HepG2 (cell line): ENCODE data around the gene SPP2. TPM values are rescaled to one million over a fixed set of nuclear protein-coding genes. Genes with fewer than 3 reads are reported as not detected.

Experiments
- ATAC-seq: fragments of 200-7000 bp; cut with Tn5 transposase; 3 replicates; pipeline ENCODE4 v1.9.1; 2020; ENCODE audit warnings: mild to moderate bottlenecking, moderate library complexity
- BruUV-seq: library from RNA; stranded (reverse); fragments of 400-500 nt; replicated peaks from 2 replicates; lab custom pipeline; 2021; lab: Mats Ljungman, UMichigan
- CTCF ChIA-PET: fragments of 300-600 bp; formaldehyde crosslinking; extraction: SDS; loops from one replicate; lab custom pipeline; 2021; ENCODE audit warnings: low total read pairs, inconsistent platforms, low intra/inter-chr PET ratio; lab: Yijun Ruan, JAX
- POLR2A ChIA-PET: fragments of 350-600 bp; sonication (Branson Sonifier 250); formaldehyde crosslinking; loops from one replicate; lab custom pipeline; 2020; ENCODE audit warnings: antibody characterized with exemption, inconsistent platforms; lab: Yijun Ruan, JAX
- DNase-seq: peaks from one replicate; pipeline ENCODE4 v3.0.0-alpha.2; 2015; ENCODE audit warnings: low spot score
- FAIRE-seq: peaks from 3 replicates; lab custom pipeline; 2011; peaks lifted over from hg19 to GRCh38; lab: Jason Lieb, UNC
- H2AFZ ChIP-seq: one replicate; pipeline ENCODE4 v1.6.1; 2011; ENCODE audit warnings: low read length, inconsistent platforms
- H3K27ac ChIP-seq: fragments of 300-600 bp; 3 replicates; pipeline ENCODE4 v1.8.0; 2011; ENCODE audit warnings: mixed run types, mild to moderate bottlenecking, mixed read lengths, low read length, inconsistent platforms; ENCODE audit not compliant: insufficient read depth; ENCODE audit errors: extremely low read length
- H3K27me3 ChIP-seq, 2 experiments: fragments of 200-600 bp in 1 of 2; 2 replicates in 1 of 2; 3 replicates in 1 of 2; pipeline versions ENCODE4 v1.6.0 to v1.8.0; 2011; ENCODE audit warnings: low read length in 2 of 2, mild to moderate bottlenecking in 2 of 2, moderate library complexity in 2 of 2, inconsistent platforms in 1 of 2; ENCODE audit not compliant: insufficient read depth in 2 of 2, control insufficient read depth in 1 of 2
- H3K36me3 ChIP-seq, 2 experiments: fragments of 200-600 bp in 1 of 2; replicated peaks in 1 of 2; 2 replicates in 1 of 2; 3 replicates in 1 of 2; pipeline versions ENCODE4 v1.5.1 to v1.8.0; 2011; ENCODE audit warnings: low read length in 2 of 2, inconsistent platforms in 1 of 2; ENCODE audit not compliant: insufficient read depth in 2 of 2, control insufficient read depth in 1 of 2
- H3K4me1 ChIP-seq: 2 replicates; pipeline ENCODE4 v1.5.1; 2012; ENCODE audit warnings: low read length, inconsistent platforms; ENCODE audit not compliant: insufficient read depth
- H3K4me2 ChIP-seq: 2 replicates; pipeline ENCODE4 v1.6.0; 2011; ENCODE audit warnings: low read depth, low read length, inconsistent platforms
- H3K4me3 ChIP-seq, 3 experiments: fragments of 200-600 bp in 1 of 3; sonication (generic), shearing (Covaris generic) in 1 of 3; replicated peaks in 1 of 3; 2 replicates each; pipeline ENCODE4 v1.5.1; 2011 to 2016; ENCODE audit warnings: low read length in 3 of 3, inconsistent platforms in 2 of 3, low read depth in 2 of 3, mild to moderate bottlenecking in 2 of 3, control low read depth in 1 of 3, mixed read lengths in 1 of 3; ENCODE audit not compliant: insufficient read depth in 1 of 3
- H3K79me2 ChIP-seq: one replicate; pipeline ENCODE4 v1.6.1; 2011; ENCODE audit warnings: low read length, inconsistent platforms; ENCODE audit not compliant: insufficient read depth
- H3K9ac ChIP-seq: 2 replicates; pipeline ENCODE4 v1.6.0; 2011; ENCODE audit warnings: mild to moderate bottlenecking, low read depth, low read length, inconsistent platforms; ENCODE audit not compliant: insufficient read depth
- H3K9me3 ChIP-seq: 2 replicates; pipeline ENCODE4 v1.5.1; 2012; ENCODE audit warnings: mild to moderate bottlenecking, low read length
- H4K20me1 ChIP-seq: 2 replicates; pipeline ENCODE4 v1.6.0; 2011; ENCODE audit warnings: inconsistent platforms, mild to moderate bottlenecking, low read length, moderate library complexity; ENCODE audit not compliant: insufficient read depth
- CBX5 ChIP-seq: sonication (generic); formaldehyde crosslinking; IDR thresholded peaks from 2 replicates; pipeline ENCODE4 v1.4.0; 2020; ENCODE audit warnings: missing genetic modification reagents, borderline replicate concordance
- GMEB1 ChIP-seq: sonication (generic); formaldehyde crosslinking; IDR thresholded peaks from 2 replicates; pipeline ENCODE4 v1.5.1; 2020; ENCODE audit warnings: missing genetic modification reagents, mild to moderate bottlenecking, borderline replicate concordance
- JUN ChIP-seq: sonication (generic); formaldehyde crosslinking; IDR thresholded peaks from 2 replicates; pipeline ENCODE4 v1.4.0; 2020; ENCODE audit warnings: mild to moderate bottlenecking, missing genetic modification reagents
- NR0B2 ChIP-seq: sonication (generic); formaldehyde crosslinking; IDR thresholded peaks from 2 replicates; pipeline ENCODE4 v1.4.0; 2020; ENCODE audit warnings: mild to moderate bottlenecking, missing genetic modification reagents
- PAX8 ChIP-seq: sonication (generic); formaldehyde crosslinking; IDR thresholded peaks from 2 replicates; pipeline ENCODE4 v1.8.0; 2022; ENCODE audit warnings: mild to moderate bottlenecking, missing genetic modification reagents, borderline replicate concordance
- RXRA ChIP-seq: sonication (generic); formaldehyde crosslinking; IDR thresholded peaks from 2 replicates; pipeline ENCODE4 v1.5.1; 2020; ENCODE audit warnings: missing genetic modification reagents
- ZBTB43 ChIP-seq: sonication (generic); formaldehyde crosslinking; conservative IDR thresholded peaks from 2 replicates; pipeline ENCODE4 v1.4.0; 2020; ENCODE audit warnings: missing genetic modification reagents
- ZNF10 ChIP-seq: sonication (generic); formaldehyde crosslinking; IDR thresholded peaks from 2 replicates; pipeline ENCODE4 v1.4.0; 2020; ENCODE audit warnings: mild to moderate bottlenecking, low read depth, missing genetic modification reagents, borderline replicate concordance
- ZNF3 ChIP-seq: IDR thresholded peaks from 2 replicates; pipeline ENCODE4 v1.7.0; 2017; ENCODE audit warnings: inconsistent platforms
- ZNF34 ChIP-seq: sonication (generic); formaldehyde crosslinking; IDR thresholded peaks from 2 replicates; pipeline ENCODE4 v1.4.0; 2020; ENCODE audit warnings: mild to moderate bottlenecking, missing genetic modification reagents, borderline replicate concordance
- ZNF343 ChIP-seq: sonication (generic); formaldehyde crosslinking; IDR thresholded peaks from 2 replicates; pipeline ENCODE4 v1.4.0; 2020; ENCODE audit warnings: mild to moderate bottlenecking, missing genetic modification reagents
- WGBS: methylation state at CpG from one replicate; pipeline ENCODE4 v1.1.6; 2017; ENCODE audit warnings: low lambda C conversion rate; 5-methylcytosine and 5-hydroxymethylcytosine counted together
- in situ Hi-C: cut with HindIII; loops from 2 replicates; pipeline ENCODE4 v1.10.0; 2017; ENCODE audit warnings: low pct_unique_long_range_greater_than_20kb; ENCODE audit not compliant: extremely low pct_ligation_motif_present
- intact Hi-C: fragments of 100-400 bp; cut with micrococcal nuclease; formaldehyde crosslinking; loops from one replicate; pipeline ENCODE4 v1.10.0; 2022; ENCODE audit not compliant: unreplicated experiment
- polyA plus RNA-seq, 8 experiments: library from polyadenylated mRNA; depleted of rRNA in 3 of 8; stranded (reverse) in 7 of 8; unstranded in 1 of 8; fragments of >200 nt; fragmentation: Illumina TruSeq in 4 of 8; extraction: Trizol in 4 of 8; gene quantifications; 2 replicates each; pipeline versions ENCODE4 v1.2.1 to v1.2.3, GENCODE V29; 2011 to 2016; ENCODE audit warnings: low read depth in 4 of 8, missing spikeins in 1 of 8, mixed read lengths in 1 of 8; ENCODE audit not compliant: insufficient read depth in 1 of 8
- total RNA-seq, 5 experiments: library from RNA; depleted of rRNA; stranded (reverse); fragments of >200 nt; fragmentation: Illumina TruSeq; extraction: Trizol; gene quantifications; 2 replicates each; pipeline ENCODE4 v1.2.3, GENCODE V29; 2016; ENCODE audit warnings: low read depth in 1 of 5

The SPP2 gene
- total and polyA plus RNA-seq, 2 of the 13 experiments (the other 11 are each of a cell fraction or from before 2014, with no cell fraction given) = not detected

- BruUV-seq = no TSS peak
- FAIRE-seq = no peak
- in situ Hi-C loops (no loop called here), intact Hi-C loops (no loop called here)
- ChIA-PET POLR2A (no interaction called here), CTCF (no interaction called here)
- H3K36me3 ChIP-seq = no peaks in the 10 kb centered on the region
- H3K4me2 ChIP-seq = no peak overlapping the region
- no peak overlapping the region for H3K27ac ChIP-seq
- H4K20me1 ChIP-seq = no peaks in the 10 kb centered on the region
- DNase-seq = no peak
- H3K4me3 ChIP-seq = no peak overlapping the region
- ATAC-seq = no peak
- H3K9me3 ChIP-seq = no peaks in the 10 kb centered on the region
- H3K27me3 ChIP-seq = no peaks in the 10 kb centered on the region
- H3K9ac ChIP-seq = no peak overlapping the region
- H3K79me2 ChIP-seq = no peaks in the 10 kb centered on the region
- WGBS = 28% methylated on average over 4 of the region's 4 CpGs
- H2AFZ ChIP-seq = no peak overlapping the region
- no peak for TF ChIP-seq GMEB1 (CRISPR knock-in tag)
- TF ChIP-seq CBX5 = no peak
- no peak for TF ChIP-seq ZNF3
- TF ChIP-seq ZBTB43 (CRISPR knock-in tag) = no peak
- TF ChIP-seq ZNF34 (CRISPR knock-in tag) = no peak
- TF ChIP-seq PAX8 = no peak
- TF ChIP-seq ZNF343 (CRISPR knock-in tag) = no peak
- no peak for TF ChIP-seq RXRA
- TF ChIP-seq JUN (CRISPR knock-in tag) = no peak
- no peak for TF ChIP-seq NR0B2 (CRISPR knock-in tag)
- no peak for TF ChIP-seq ZNF10
- TF ChIP-seq, all 625 proteins: peak for 0
- H3K4me1 ChIP-seq = no peaks in the 10 kb centered on the region
These were observed 48.2 kb upstream of the SPP2 start for GRCh38 chr2:234002281-234002680.
